Thyroid gland (tissue), 4 donors: Measurements from ENCODE around the gene RAB3GAP1. TPM values are rescaled to one million over a fixed set of nuclear protein-coding genes. Genes with fewer than 3 reads are reported as not detected.

Source experiments
- DNase-seq, 2 donors: peaks; one replicate each; pipeline ENCODE4 v3.0.0-alpha.2; 2019
- H3K27ac ChIP-seq, 3 donors: fragments of 200-600 bp; sonication (generic); 1 replicate in 2 of 3; 2 replicates in 1 of 3; pipeline ENCODE4 v1.5.1; 2016 to 2019; ENCODE audit warnings: mild to moderate bottlenecking in 1 of 3, moderate library complexity in 1 of 3
- H3K27me3 ChIP-seq: fragments of 200-600 bp; sonication (generic); one replicate; pipeline ENCODE4 v1.5.1; 2019
- H3K36me3 ChIP-seq, 2 donors: fragments of 200-600 bp; sonication (generic); one replicate each; pipeline ENCODE4 v1.5.1; 2016 to 2019
- H3K4me1 ChIP-seq, 2 donors: fragments of 200-600 bp; sonication (generic); one replicate each; pipeline ENCODE4 v1.5.1; 2017 to 2019
- H3K4me3 ChIP-seq, 3 donors: fragments of 200-600 bp; sonication (generic); replicated peaks in 1 of 3; 1 replicate in 2 of 3; 2 replicates in 1 of 3; pipeline ENCODE4 v1.5.1; 2016; ENCODE audit warnings: mild to moderate bottlenecking in 1 of 3
- H3K9me3 ChIP-seq: fragments of 200-600 bp; sonication (generic); one replicate; pipeline ENCODE4 v1.5.1; 2017
- CTCF ChIP-seq, 6 experiments: fragments of 200-600 bp in 3 of 6; fragments of 450-650 bp in 3 of 6; sonication (generic) in 3 of 6; IDR thresholded peaks; one replicate each; pipeline ENCODE4 v1.5.1; 2016 to 2019; ENCODE audit warnings: antibody characterized with exemption in 6 of 6, mild to moderate bottlenecking in 2 of 6, inconsistent platforms in 1 of 6, moderate library complexity in 1 of 6
- POLR2A ChIP-seq, 2 donors: fragments of 450-650 bp; IDR thresholded peaks; one replicate each; pipeline ENCODE4 v1.6.1; 2017; ENCODE audit warnings: antibody characterized with exemption in 2 of 2, mild to moderate bottlenecking in 2 of 2, moderate library complexity in 1 of 2
- WGBS, 2 donors: methylation state at CpG; one replicate each; pipeline ENCODE4 v1.1.5; 2017; 5-methylcytosine and 5-hydroxymethylcytosine counted together
- intact Hi-C: fragments of 100-400 bp; cut with DNase I; formaldehyde crosslinking; loops from one replicate; pipeline ENCODE4 v1.15.1; 2023
- total RNA-seq, 4 donors: library from RNA; depleted of rRNA; stranded (reverse); fragments of >200 nt; gene quantifications; one replicate each; pipeline ENCODE4 v1.2.3, GENCODE V29; 2016

Gene RAB3GAP1
- total RNA-seq, 4 donors from 2014 or later, result 53.0 to 74.5 (median 54.3) TPM

DNA sequence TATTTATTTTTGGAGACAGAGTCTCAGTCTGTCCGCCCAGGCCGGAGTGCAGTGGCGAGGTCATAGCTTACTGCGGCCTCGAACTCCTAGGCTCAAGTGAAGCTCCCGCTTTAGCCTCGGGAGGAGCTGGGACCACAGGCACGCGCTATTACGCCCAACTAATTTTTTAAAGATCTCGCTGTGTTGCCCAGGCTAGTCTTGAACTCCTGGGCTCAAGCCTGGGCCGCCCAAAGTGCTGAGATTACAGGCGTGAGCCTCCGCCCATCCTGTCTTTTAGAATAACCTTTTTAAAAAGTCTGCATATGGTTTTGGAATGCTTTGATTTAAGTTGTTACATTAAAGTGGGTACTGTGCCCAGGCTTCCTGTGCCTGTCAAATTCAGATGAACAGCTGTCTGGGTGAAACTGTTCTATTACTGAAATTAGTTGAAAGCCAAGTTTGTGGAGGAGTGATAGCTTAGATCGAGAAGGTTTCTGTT, 944 bp downstream of the RAB3GAP1 start:
- H3K4me1 ChIP-seq, result peaks cover 5 to 22% of the 10 kb centered on the region in 2 donors

GRCh38 chr2:135055182-135055786, 3.2 kb downstream of the RAB3GAP1 start:
- Histone ChIP-seq H3K27me3 (no peaks in the 10 kb centered on the region), H3K36me3 (peaks cover 0 to 1% of the 10 kb centered on the region in 2 donors), H3K4me1 (peaks cover 5 to 22% of the 10 kb centered on the region in 2 donors), H3K4me3 (no peak overlapping the region), H3K27ac (no peak overlapping the region), H3K9me3 (no peaks in the 10 kb centered on the region)
- WGBS, 2 donors, result 67 to 81% methylated on average over 2 of the region's 2 CpGs
- intact Hi-C loops, result no loop called here
- DNase-seq, result peak; percentile 6 to 16
- TF ChIP-seq POLR2A (IDR thresholded peaks at IDR 0.05), result no peak
- TF ChIP-seq CTCF (IDR thresholded peaks at IDR 0.05), result no peak

More for the DNA sequence above, 944 bp downstream of the RAB3GAP1 start:
- intact Hi-C loops, result no loop called here
- TF ChIP-seq POLR2A (IDR thresholded peaks at IDR 0.05) (no peak), CTCF (IDR thresholded peaks at IDR 0.05) (no peak)
- H3K27me3 ChIP-seq, result no peaks in the 10 kb centered on the region
- 24% methylated on average over 15 of the region's 15 CpGs for WGBS, 2 donors
- H3K27ac ChIP-seq, result peak overlapping the region in 2 of 3 donors; percentile 86 to 98
- H3K36me3 ChIP-seq, result no peaks in the 10 kb centered on the region
- no peaks in the 10 kb centered on the region for H3K9me3 ChIP-seq
- DNase-seq, result no peak
- H3K4me3 ChIP-seq, result peak overlapping the region in 2 of 3 donors; percentile 61 to 91

- no peak for DNase-seq
These were observed 4.7 kb downstream of the RAB3GAP1 start for GRCh38 chr2:135056790-135057189.

DNA sequence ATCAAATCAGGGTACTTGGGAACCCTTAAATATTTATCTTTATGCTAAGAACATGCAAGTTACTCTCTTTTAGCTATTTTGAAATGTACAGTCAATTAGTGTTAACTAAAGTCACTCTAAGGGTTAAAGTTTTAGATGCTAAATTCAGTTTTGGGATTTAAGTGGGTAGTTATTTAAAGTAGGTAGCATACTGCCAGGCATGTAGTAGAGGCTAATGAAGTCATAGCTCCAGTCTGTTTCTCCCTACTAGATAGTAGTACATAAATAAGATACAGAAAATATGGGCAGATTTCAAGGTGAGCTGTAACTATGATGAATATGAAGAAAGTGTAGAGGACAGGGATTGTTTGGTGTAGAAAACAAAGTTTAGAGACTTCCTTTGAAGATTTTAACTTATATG, 7.5 kb downstream of the RAB3GAP1 start:
- H3K9me3 ChIP-seq, result no peaks in the 10 kb centered on the region
- peaks cover 9% of the 10 kb centered on the region in 2 donors for H3K36me3 ChIP-seq
- DNase-seq, result no peak
- H3K4me1 ChIP-seq, result peaks cover 0 to 5% of the 10 kb centered on the region in 2 donors
- no peaks in the 10 kb centered on the region for H3K27me3 ChIP-seq
- H3K27ac ChIP-seq, result no peak overlapping the region
- no peak overlapping the region for H3K4me3 ChIP-seq
- intact Hi-C loops, result no loop called here
- TF ChIP-seq POLR2A (IDR thresholded peaks at IDR 0.05) (no peak), CTCF (IDR thresholded peaks at IDR 0.05) (no peak)

More at GRCh38 chr2:135056790-135057189, 4.7 kb downstream of the RAB3GAP1 start:
- intact Hi-C loops, result no loop called here
- no peak overlapping the region for H3K27ac ChIP-seq
- peaks cover 6 to 9% of the 10 kb centered on the region in 2 donors for H3K36me3 ChIP-seq
- no peaks in the 10 kb centered on the region for H3K27me3 ChIP-seq
- peaks cover 5 to 22% of the 10 kb centered on the region in 2 donors for H3K4me1 ChIP-seq
- TF ChIP-seq POLR2A (IDR thresholded peaks at IDR 0.05), result no peak
- TF ChIP-seq CTCF (IDR thresholded peaks at IDR 0.05), result no peak
- no peaks in the 10 kb centered on the region for H3K9me3 ChIP-seq
- H3K4me3 ChIP-seq, result no peak overlapping the region

DNA sequence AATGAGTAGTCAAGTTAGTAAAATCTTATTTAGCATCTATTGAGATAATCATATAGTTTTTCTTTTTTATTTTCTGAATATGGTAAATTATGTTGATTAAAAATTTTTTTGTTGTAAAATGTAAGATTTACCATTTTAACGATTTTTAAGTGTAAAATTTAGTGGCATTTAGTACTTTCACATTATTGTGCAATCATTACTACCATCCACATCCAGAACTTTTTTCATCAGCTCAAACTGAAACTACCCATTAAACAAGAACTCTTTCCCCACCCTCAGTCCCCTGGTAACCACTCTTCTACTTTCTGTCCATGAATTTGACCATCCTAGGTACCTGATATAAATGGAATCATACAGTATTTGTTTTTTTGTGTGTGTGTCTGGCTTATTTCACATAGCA, 11.1 kb downstream of the RAB3GAP1 start:
- intact Hi-C loops, result no loop called here
- Histone ChIP-seq H3K9me3 (no peaks in the 10 kb centered on the region), H3K36me3 (peaks cover 9% of the 10 kb centered on the region in 2 donors), H3K27ac (no peak overlapping the region), H3K4me1 (no peaks in the 10 kb centered on the region), H3K4me3 (no peak overlapping the region), H3K27me3 (no peaks in the 10 kb centered on the region)
- 90 to 95% methylated on average over 1 of the region's 1 CpG for WGBS, 2 donors
- no peak for DNase-seq
- TF ChIP-seq CTCF (IDR thresholded peaks at IDR 0.05), result no peak
- no peak for TF ChIP-seq POLR2A (IDR thresholded peaks at IDR 0.05)
